ENCODE results near the gene TNNT3.

GRCh38 chr11:1873048-1873812 is 46.3 kb upstream of the TNNT3 start:
- TF ChIP-seq ARNTL (CRISPR knock-in tag; IDR thresholded peaks at IDR 0.05; ENCODE audit: borderline replicate concordance, low read depth) (no peak), BACH2 (CRISPR knock-in tag; IDR thresholded peaks at IDR 0.05; ENCODE audit: borderline replicate concordance) (no peak)

All from SK-N-SH treated with all-trans-retinoic acid at 6 μM for 48 hours (cell line).